ENCODE results near the gene ZNF136.

Gene ZNF136

DNA sequence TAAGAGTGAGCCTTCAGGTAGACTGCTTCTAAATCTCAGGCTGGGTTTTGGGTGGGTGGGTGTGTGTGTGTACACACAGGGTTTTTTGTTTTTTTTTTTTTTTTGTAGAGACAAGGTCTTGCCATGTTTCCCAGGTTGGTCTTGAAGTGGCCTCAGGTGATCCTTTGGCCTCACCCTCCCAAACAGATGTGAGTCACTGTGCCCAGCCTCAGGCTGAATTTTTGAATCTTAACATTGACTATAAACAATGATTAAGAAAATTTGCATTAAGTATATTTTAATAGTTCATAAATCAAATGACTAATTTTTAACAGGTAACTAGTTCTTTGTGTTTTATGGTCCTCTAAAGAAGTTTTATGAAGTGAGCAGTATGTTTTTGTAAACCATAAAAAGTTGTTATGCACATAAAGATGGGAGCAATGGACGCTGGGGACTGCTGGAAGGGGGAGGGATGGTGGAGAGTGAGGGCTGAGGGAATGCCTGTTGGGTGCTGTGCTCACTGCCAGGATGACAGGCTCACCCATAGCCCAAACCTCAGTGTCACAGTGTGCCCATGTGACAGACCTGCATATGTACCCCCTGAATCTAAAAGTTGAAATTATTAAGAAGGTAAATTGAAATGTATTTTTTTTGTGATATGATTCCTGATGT, 60.2 kb downstream of the ZNF136 start:
- Mint-ChIP-seq H3K36me3 (ENCODE audit: low read depth) (peaks cover 76% of the 10 kb centered on the region), H3K4me3 (no peak overlapping the region), H3K27me3 (ENCODE audit: low read depth, poor library complexity) (peaks cover 4% of the 10 kb centered on the region), H3K27ac (no peak overlapping the region), H3K9me3 (peaks cover 94% of the 10 kb centered on the region), H3K4me1 (no peaks in the 10 kb centered on the region)
- TF ChIP-seq, protein P1, sequence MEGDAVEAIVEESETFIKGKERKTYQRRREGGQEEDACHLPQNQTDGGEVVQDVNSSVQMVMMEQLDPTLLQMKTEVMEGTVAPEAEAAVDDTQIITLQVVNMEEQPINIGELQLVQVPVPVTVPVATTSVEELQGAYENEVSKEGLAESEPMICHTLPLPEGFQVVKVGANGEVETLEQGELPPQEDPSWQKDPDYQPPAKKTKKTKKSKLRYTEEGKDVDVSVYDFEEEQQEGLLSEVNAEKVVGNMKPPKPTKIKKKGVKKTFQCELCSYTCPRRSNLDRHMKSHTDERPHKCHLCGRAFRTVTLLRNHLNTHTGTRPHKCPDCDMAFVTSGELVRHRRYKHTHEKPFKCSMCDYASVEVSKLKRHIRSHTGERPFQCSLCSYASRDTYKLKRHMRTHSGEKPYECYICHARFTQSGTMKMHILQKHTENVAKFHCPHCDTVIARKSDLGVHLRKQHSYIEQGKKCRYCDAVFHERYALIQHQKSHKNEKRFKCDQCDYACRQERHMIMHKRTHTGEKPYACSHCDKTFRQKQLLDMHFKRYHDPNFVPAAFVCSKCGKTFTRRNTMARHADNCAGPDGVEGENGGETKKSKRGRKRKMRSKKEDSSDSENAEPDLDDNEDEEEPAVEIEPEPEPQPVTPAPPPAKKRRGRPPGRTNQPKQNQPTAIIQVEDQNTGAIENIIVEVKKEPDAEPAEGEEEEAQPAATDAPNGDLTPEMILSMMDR (IDR thresholded peaks at IDR 0.05): no peak
- no peak for DNase-seq

- no peaks in the 10 kb centered on the region for H3K4me1 Mint-ChIP-seq
- no peak overlapping the region for H3K4me3 Mint-ChIP-seq
- H3K27me3 Mint-ChIP-seq (ENCODE audit: low read depth, poor library complexity): peaks cover 6% of the 10 kb centered on the region
- TF ChIP-seq, protein P1 (IDR thresholded peaks at IDR 0.05): no peak
- H3K27ac Mint-ChIP-seq: no peak overlapping the region
- H3K9me3 Mint-ChIP-seq: peaks cover 91% of the 10 kb centered on the region
- H3K36me3 Mint-ChIP-seq (ENCODE audit: low read depth): peaks cover 72% of the 10 kb centered on the region
- DNase-seq: no peak
These were observed 61.8 kb downstream of the ZNF136 start for GRCh38 chr19:12224676-12225075.

DNA sequence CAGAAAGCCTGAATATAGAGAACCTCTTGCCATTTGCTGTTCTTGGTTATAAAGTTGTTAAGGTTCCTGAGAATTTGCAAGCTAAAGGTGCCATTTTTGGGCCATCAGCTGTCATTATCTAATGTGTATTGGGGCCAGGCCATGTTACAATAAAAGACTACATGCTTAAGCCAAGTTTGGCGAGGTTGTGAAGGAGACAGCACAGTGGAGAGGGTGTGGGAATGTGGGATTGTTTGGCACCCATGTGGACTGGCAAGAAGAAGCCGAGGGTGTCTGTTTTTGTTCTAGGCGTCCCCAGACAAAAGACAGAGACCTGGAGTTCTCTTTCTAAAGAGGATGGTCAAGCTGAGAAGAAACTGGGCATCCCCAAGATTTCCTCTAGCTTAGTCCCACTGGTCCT, 67.1 kb downstream of the ZNF136 start:
- Mint-ChIP-seq H3K36me3 (ENCODE audit: low read depth) (peaks cover 74% of the 10 kb centered on the region), H3K4me1 (no peaks in the 10 kb centered on the region), H3K27me3 (ENCODE audit: low read depth, poor library complexity) (peaks cover 13% of the 10 kb centered on the region), H3K4me3 (no peak overlapping the region), H3K27ac (no peak overlapping the region), H3K9me3 (peaks cover 92% of the 10 kb centered on the region)
- TF ChIP-seq, protein P1 (IDR thresholded peaks at IDR 0.05): no peak
- DNase-seq: no peak

DNA sequence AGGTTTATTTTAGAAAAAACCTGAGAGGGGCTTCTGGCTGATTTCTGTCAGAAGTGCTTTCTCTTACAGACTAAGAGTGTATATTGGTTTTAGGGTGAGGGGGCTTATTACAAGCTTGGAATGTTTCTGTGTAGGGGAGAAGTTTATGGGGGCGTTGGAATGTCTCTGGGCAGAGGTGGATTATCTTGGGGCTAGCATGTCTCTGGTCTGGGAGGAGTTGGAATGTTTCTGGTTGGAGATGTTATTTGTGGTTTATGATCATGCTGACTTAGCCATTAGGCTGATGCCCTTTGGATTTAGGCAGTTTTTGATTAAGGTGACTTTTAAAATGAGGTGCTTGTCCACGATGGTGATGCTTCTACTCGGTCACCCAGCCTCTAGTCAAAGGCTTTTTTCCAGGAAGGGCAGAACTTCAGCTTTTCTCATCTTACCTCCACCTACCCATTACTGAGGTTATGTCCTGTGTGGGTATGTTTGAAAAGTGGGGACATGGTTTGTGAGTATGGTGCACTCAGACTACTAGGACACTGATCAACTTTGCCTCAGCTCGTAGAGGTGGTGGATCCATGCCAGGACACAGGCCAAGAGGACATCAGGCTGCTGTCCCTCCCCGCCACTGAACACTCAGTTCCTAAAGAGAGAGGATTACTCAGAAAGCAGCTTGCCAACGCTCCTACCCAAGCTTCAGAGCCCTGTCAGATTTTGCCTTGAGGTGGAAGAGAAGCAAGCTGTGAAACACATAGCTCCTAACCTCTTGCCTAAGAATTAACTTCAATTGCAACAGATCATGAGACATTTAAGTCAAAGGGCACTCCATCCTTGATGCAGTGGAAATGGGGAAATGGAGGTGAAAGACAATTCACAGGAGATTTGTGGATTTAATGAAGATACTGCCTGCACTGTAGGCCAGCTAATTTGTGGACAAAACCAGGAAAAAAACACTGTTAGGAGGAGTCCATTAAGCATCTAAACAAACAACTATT, 68.1 kb downstream of the ZNF136 start:
- H3K36me3 Mint-ChIP-seq (ENCODE audit: low read depth): peaks cover 75% of the 10 kb centered on the region
- no peak for DNase-seq
- TF ChIP-seq, protein P1 (IDR thresholded peaks at IDR 0.05): no peak
- no peak overlapping the region for H3K4me3 Mint-ChIP-seq
- no peaks in the 10 kb centered on the region for H3K4me1 Mint-ChIP-seq
- no peak overlapping the region for H3K27ac Mint-ChIP-seq
- peaks cover 92% of the 10 kb centered on the region for H3K9me3 Mint-ChIP-seq
- peaks cover 13% of the 10 kb centered on the region for H3K27me3 Mint-ChIP-seq (ENCODE audit: low read depth, poor library complexity)

DNA sequence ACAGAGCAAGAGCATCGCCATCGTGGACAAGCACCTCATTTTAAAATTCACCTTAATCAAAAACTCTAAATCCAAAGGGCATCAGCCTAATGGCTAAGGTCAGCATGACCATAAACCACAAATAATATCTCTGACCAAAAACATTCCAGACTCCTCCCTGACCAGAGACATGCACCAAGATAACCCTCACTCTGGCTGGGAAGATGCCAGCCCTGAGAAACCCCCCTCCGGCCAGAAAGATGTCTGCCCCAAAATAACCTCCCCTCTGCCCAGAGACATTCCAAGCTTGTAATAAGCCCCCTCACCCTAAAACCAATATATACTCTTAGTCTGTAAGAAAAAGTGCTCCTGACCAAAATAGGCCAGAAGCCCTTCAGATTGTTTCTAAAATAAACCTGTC, 70.1 kb downstream of the ZNF136 start:
- TF ChIP-seq, protein P1 (IDR thresholded peaks at IDR 0.05): no peak
- Mint-ChIP-seq H3K27me3 (ENCODE audit: low read depth, poor library complexity) (peaks cover 13% of the 10 kb centered on the region), H3K36me3 (ENCODE audit: low read depth) (peaks cover 88% of the 10 kb centered on the region), H3K9me3 (peaks cover 89% of the 10 kb centered on the region), H3K4me1 (no peaks in the 10 kb centered on the region), H3K27ac (no peak overlapping the region), H3K4me3 (no peak overlapping the region)
- DNase-seq: no peak
